HepG2 (cell line): Measurements from ENCODE around the gene GTF3A.

Source experiments
- BHLHE40 ChIP-seq: IDR thresholded peaks from 2 replicates; pipeline ENCODE4 v1.6.1; 2011; ENCODE audit warnings: low read length, improper control_type of control experiment
- CTCF ChIP-seq: sonication (generic); formaldehyde crosslinking; IDR thresholded peaks from 2 replicates; pipeline ENCODE4 v1.5.0; 2020; ENCODE audit warnings: mild to moderate bottlenecking, missing genetic modification reagents, moderate library complexity
- HNRNPK ChIP-seq: fragments of 200-400 bp; formaldehyde crosslinking; IDR thresholded peaks from 2 replicates; pipeline ENCODE4 v1.6.1; 2018; ENCODE audit warnings: low read length, low read depth, moderate library complexity, mild to moderate bottlenecking; ENCODE audit not compliant: poor library complexity, severe bottlenecking
- MAFK ChIP-seq, 2 experiments: IDR thresholded peaks in 1 of 2; conservative IDR thresholded peaks in 1 of 2; 2 replicates each; pipeline ENCODE4 v1.6.1; 2011; ENCODE audit warnings: improper control_type of control experiment in 2 of 2, low read length in 2 of 2
- MTF2 ChIP-seq: sonication (generic); formaldehyde crosslinking; IDR thresholded peaks from 2 replicates; pipeline ENCODE4 v1.5.0; 2020; ENCODE audit warnings: missing genetic modification reagents, borderline replicate concordance
- RELA ChIP-seq: sonication (generic); formaldehyde crosslinking; IDR thresholded peaks from 2 replicates; pipeline ENCODE4 v1.4.0; 2020; ENCODE audit warnings: missing genetic modification reagents
- RFX5 ChIP-seq: IDR thresholded peaks from 2 replicates; pipeline ENCODE4 v1.6.1; 2011; ENCODE audit warnings: low read depth, low read length, improper control_type of control experiment
- U2AF1 ChIP-seq: fragments of 200-400 bp; formaldehyde crosslinking; optimal IDR thresholded peaks from 2 replicates; pipeline ENCODE3; 2017; ENCODE audit warnings: mild to moderate bottlenecking, low read depth, low read length
- ZBTB8A ChIP-seq: sonication (generic); formaldehyde crosslinking; IDR thresholded peaks from 2 replicates; pipeline ENCODE4 v1.4.0; 2020; ENCODE audit warnings: mild to moderate bottlenecking, low read depth, missing genetic modification reagents, borderline replicate concordance
- ZC3H13 ChIP-seq: sonication (generic); formaldehyde crosslinking; IDR thresholded peaks from 2 replicates; pipeline ENCODE4 v1.8.1; 2023; ENCODE audit warnings: mild to moderate bottlenecking, missing genetic modification reagents, moderate library complexity
- ZNF562 ChIP-seq: sonication (generic); formaldehyde crosslinking; IDR thresholded peaks from 2 replicates; pipeline ENCODE4 v1.8.0; 2022; ENCODE audit warnings: missing genetic modification reagents, borderline replicate concordance
- ZNF576 ChIP-seq: sonication (generic); formaldehyde crosslinking; IDR thresholded peaks from 2 replicates; pipeline ENCODE4 v1.4.0; 2020; ENCODE audit warnings: mild to moderate bottlenecking, missing genetic modification reagents
- ZNF75D ChIP-seq: sonication (generic); formaldehyde crosslinking; IDR thresholded peaks from 2 replicates; pipeline ENCODE4 v1.8.1; 2023; ENCODE audit warnings: missing genetic modification reagents, mild to moderate bottlenecking, borderline replicate concordance

DNA sequence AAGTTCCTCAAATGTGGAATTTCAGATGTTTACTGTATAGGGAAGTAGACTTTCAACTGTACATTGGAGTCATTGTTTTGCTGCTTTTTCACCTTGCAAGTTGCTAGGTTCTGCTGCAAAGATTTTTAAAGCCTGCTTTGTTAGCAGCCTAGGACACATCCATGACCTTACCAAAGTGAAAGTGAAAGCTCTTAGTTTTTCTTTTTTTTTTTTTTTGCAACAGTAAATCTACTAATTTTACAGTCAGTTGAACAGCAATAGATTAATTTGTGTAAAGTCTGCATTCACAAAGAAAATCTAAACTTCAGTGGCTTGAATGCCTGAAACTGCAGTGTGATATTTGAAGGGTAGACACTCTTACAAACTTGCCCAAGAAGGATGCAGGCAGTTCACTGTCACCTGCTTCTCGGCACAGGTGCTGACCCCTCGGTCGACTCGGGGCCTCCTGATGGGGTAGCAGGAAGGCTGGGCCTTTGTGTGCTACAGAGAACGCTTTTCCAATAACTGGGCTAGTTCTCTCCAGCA is 31.0 kb downstream of the GTF3A start:
- TF ChIP-seq ZNF576 (CRISPR knock-in tag) = no peak
- no peak for TF ChIP-seq ZC3H13 (CRISPR knock-in tag)
- TF ChIP-seq HNRNPK = no peak
- no peak for TF ChIP-seq CTCF (CRISPR knock-in tag)
- TF ChIP-seq MAFK (conservative IDR thresholded peaks at IDR 0.05 in 1 of 2, IDR thresholded peaks at IDR 0.05 in 1 of 2; ENCODE audit: low read length in 2 of 2) = no peak
- no peak for TF ChIP-seq MTF2 (CRISPR knock-in tag)
- TF ChIP-seq RFX5 = no peak
- TF ChIP-seq RELA (CRISPR knock-in tag) = no peak
- no peak for TF ChIP-seq ZNF75D
- TF ChIP-seq U2AF1 = no peak
- no peak for TF ChIP-seq ZNF562 (CRISPR knock-in tag)
- TF ChIP-seq ZBTB8A = no peak
- TF ChIP-seq BHLHE40 = no peak
